SK-N-SH (cell line): ENCODE data around the gene BNIP5. TPM values are rescaled to one million over a fixed set of nuclear protein-coding genes. Genes with fewer than 3 reads are reported as not detected.

Source experiments
- CTCF ChIA-PET: fragments of 300-600, 350-600 bp; formaldehyde crosslinking; extraction: SDS; loops from one replicate; lab custom pipeline; 2021; lab: Yijun Ruan, JAX
- POLR2A ChIA-PET: fragments of 350-600 bp; sonication (Branson Sonifier 250); formaldehyde crosslinking; extraction: SDS; loops from one replicate; lab custom pipeline; 2020; ENCODE audit warnings: antibody characterized with exemption, inconsistent platforms; lab: Yijun Ruan, JAX
- DNase-seq: peaks from one replicate; pipeline ENCODE4 v3.0.0; 2012
- H2AFZ ChIP-seq: fragments of 200-600 bp; sonication (generic); 2 replicates; pipeline ENCODE4 v1.8.1; 2016; ENCODE audit warnings: antibody characterized with exemption, mild to moderate bottlenecking, low read depth
- H3F3A ChIP-seq: fragments of 200-600 bp; sonication (generic); replicated peaks from 2 replicates; pipeline ENCODE3; 2016; ENCODE audit warnings: antibody characterized with exemption, mild to moderate bottlenecking; ENCODE audit not compliant: insufficient read depth
- H3K27ac ChIP-seq, 2 experiments: fragments of 200-500 bp in 1 of 2; fragments of 200-600 bp in 1 of 2; sonication (Bioruptor generic) in 1 of 2; sonication (generic), shearing (Covaris generic) in 1 of 2; 2 replicates each; pipeline versions ENCODE4 v1.5.1 to v1.6.1; 2014 to 2016; ENCODE audit warnings: low read depth in 2 of 2, inconsistent platforms in 1 of 2, low read length in 1 of 2, mild to moderate bottlenecking in 1 of 2, mixed read lengths in 1 of 2
- H3K27me3 ChIP-seq: fragments of 200-600 bp; sonication (generic), shearing (Covaris generic); 2 replicates; pipeline ENCODE4 v1.6.1; 2016; ENCODE audit warnings: mixed run types; ENCODE audit not compliant: insufficient read depth
- H3K36me3 ChIP-seq, 2 experiments: fragments of 200-500 bp in 1 of 2; fragments of 200-600 bp in 1 of 2; sonication (Bioruptor generic) in 1 of 2; sonication (generic) in 1 of 2; replicated peaks in 1 of 2; 2 replicates each; pipeline versions ENCODE3 to v1.5.1; 2014 to 2016; ENCODE audit warnings: low read length in 1 of 2, mild to moderate bottlenecking in 1 of 2; ENCODE audit not compliant: insufficient read depth in 2 of 2, control insufficient read depth in 1 of 2
- H3K4me1 ChIP-seq, 2 experiments: fragments of 200-500 bp in 1 of 2; fragments of 200-600 bp in 1 of 2; sonication (Bioruptor generic) in 1 of 2; sonication (generic), shearing (Covaris generic) in 1 of 2; 2 replicates each; pipeline versions ENCODE4 v1.5.1 to v1.6.1; 2014 to 2016; ENCODE audit warnings: low read depth in 1 of 2, low read length in 1 of 2, mixed run types in 1 of 2; ENCODE audit not compliant: insufficient read depth in 2 of 2, control insufficient read depth in 1 of 2
- H3K4me2 ChIP-seq: fragments of 200-600 bp; sonication (generic), shearing (Covaris generic); 2 replicates; pipeline ENCODE4 v1.6.1; 2017; ENCODE audit warnings: mixed run types
- H3K4me3 ChIP-seq, 2 experiments: fragments of 200-500 bp in 1 of 2; fragments of 200-600 bp in 1 of 2; sonication (Bioruptor generic) in 1 of 2; sonication (generic), shearing (Covaris generic) in 1 of 2; 2 replicates each; pipeline versions ENCODE4 v1.5.1 to v1.8.1; 2014 to 2016; ENCODE audit warnings: low read depth in 2 of 2, inconsistent platforms in 1 of 2, low read length in 1 of 2, mild to moderate bottlenecking in 1 of 2, mixed read lengths in 1 of 2, moderate library complexity in 1 of 2
- H3K79me2 ChIP-seq: fragments of 200-600 bp; sonication (generic); 2 replicates; pipeline ENCODE4 v1.8.1; 2017; ENCODE audit warnings: mild to moderate bottlenecking; ENCODE audit not compliant: insufficient read depth
- H3K9ac ChIP-seq: fragments of 200-600 bp; sonication (generic); 2 replicates; pipeline ENCODE4 v1.6.1; 2017; ENCODE audit warnings: mixed run types
- H3K9me2 ChIP-seq: fragments of 200-600 bp; sonication (generic); 2 replicates; pipeline ENCODE4 v1.6.1; 2017; ENCODE audit warnings: mixed run types
- H3K9me3 ChIP-seq: fragments of 200-600 bp; sonication (generic); 2 replicates; pipeline ENCODE4 v1.6.1; 2017; ENCODE audit warnings: mixed run types, mild to moderate bottlenecking, moderate library complexity
- H4K20me1 ChIP-seq: fragments of 200-600 bp; sonication (generic); 2 replicates; pipeline ENCODE4 v1.6.1; 2017; ENCODE audit warnings: mild to moderate bottlenecking, mixed run types; ENCODE audit not compliant: insufficient read depth
- CHD2 ChIP-seq: fragments of 150-350 bp; IDR thresholded peaks from 2 replicates; pipeline ENCODE4 v1.6.1; 2018; ENCODE audit warnings: low read length; ENCODE audit not compliant: partially characterized antibody
- CTCF ChIP-seq: fragments of 200-600 bp; sonication (generic); IDR thresholded peaks from 2 replicates; pipeline ENCODE4 v1.6.1; 2017; ENCODE audit warnings: antibody characterized with exemption, mild to moderate bottlenecking, moderate library complexity
- ELF1 ChIP-seq: IDR thresholded peaks from 2 replicates; pipeline ENCODE4 v1.4.0; 2012
- FOSL2 ChIP-seq: IDR thresholded peaks from 2 replicates; pipeline ENCODE4 v1.4.0; 2012; ENCODE audit warnings: low read depth, mild to moderate bottlenecking, moderate library complexity, borderline replicate concordance
- FOXJ3 ChIP-seq: sonication (generic); formaldehyde crosslinking; IDR thresholded peaks from 2 replicates; pipeline ENCODE4 v1.5.1; 2020; ENCODE audit warnings: mild to moderate bottlenecking, missing genetic modification reagents
- GABPA ChIP-seq: IDR thresholded peaks from 2 replicates; pipeline ENCODE4 v1.4.0; 2012; ENCODE audit warnings: low read depth, mild to moderate bottlenecking
- GATA2 ChIP-seq: sonication (generic); formaldehyde crosslinking; IDR thresholded peaks from 2 replicates; pipeline ENCODE4 v1.5.0; 2020; ENCODE audit warnings: mild to moderate bottlenecking, missing genetic modification reagents
- MAX ChIP-seq: IDR thresholded peaks from 2 replicates; pipeline ENCODE4 v1.4.0; 2012; ENCODE audit warnings: low read depth
- MEF2A ChIP-seq: IDR thresholded peaks from 2 replicates; pipeline ENCODE4 v1.4.0; 2012; ENCODE audit warnings: low read depth, borderline replicate concordance
- MXI1 ChIP-seq: IDR thresholded peaks from 2 replicates; pipeline ENCODE4 v1.6.1; 2012; ENCODE audit warnings: mild to moderate bottlenecking, low read depth, low read length, improper control_type of control experiment
- NFIC ChIP-seq: IDR thresholded peaks from 2 replicates; pipeline ENCODE4 v1.4.0; 2012; ENCODE audit warnings: borderline replicate concordance
- PBX3 ChIP-seq: IDR thresholded peaks from 2 replicates; pipeline ENCODE4; 2012
- RCOR1 ChIP-seq: fragments of 150-350 bp; IDR thresholded peaks from 2 replicates; pipeline ENCODE4 v1.6.1; 2017; ENCODE audit warnings: antibody characterized with exemption, low read length
- RFX5 ChIP-seq: IDR thresholded peaks from 2 replicates; pipeline ENCODE4 v1.6.1; 2012; ENCODE audit warnings: mild to moderate bottlenecking, improper control_type of control experiment, low read length
- SIN3A ChIP-seq: IDR thresholded peaks from 2 replicates; pipeline ENCODE4 v1.6.1; 2012; ENCODE audit warnings: low read depth, mild to moderate bottlenecking, low read length, moderate library complexity, borderline replicate concordance
- TAF1 ChIP-seq: IDR thresholded peaks from 2 replicates; pipeline ENCODE4 v1.6.1; 2012; ENCODE audit warnings: low read depth, mild to moderate bottlenecking, low read length, moderate library complexity, borderline replicate concordance
- TEAD4 ChIP-seq: IDR thresholded peaks from 2 replicates; pipeline ENCODE4 v1.4.0; 2012; ENCODE audit warnings: mild to moderate bottlenecking, borderline replicate concordance; ENCODE audit not compliant: insufficient read depth
- USF1 ChIP-seq: IDR thresholded peaks from 2 replicates; pipeline ENCODE4 v1.4.0; 2012; ENCODE audit warnings: low read depth, borderline replicate concordance
- ZBTB33 ChIP-seq: IDR thresholded peaks from 2 replicates; pipeline ENCODE4 v1.4.0; 2012; ENCODE audit warnings: low read depth, borderline replicate concordance
- WGBS: methylation state at CpG from one replicate; pipeline ENCODE4 v1.1.6; 2017; ENCODE audit warnings: low lambda C conversion rate; 5-methylcytosine and 5-hydroxymethylcytosine counted together
- polyA plus RNA-seq, 3 experiments: library from polyadenylated mRNA; depleted of rRNA; stranded (reverse); fragments of >200 nt; gene quantifications; 2 replicates each; pipeline ENCODE4 v1.2.3, GENCODE V29; 2012

BNIP5 gene
- polyA plus RNA-seq, 1 of the 3 experiments (the other 2 are of a cell fraction) = not detected

GRCh38 chr6:36280983-36281382, 55.7 kb downstream of the BNIP5 start:
- no peak overlapping the region for H3K4me2 ChIP-seq
- no peaks in the 10 kb centered on the region for H3F3A ChIP-seq
- no peaks in the 10 kb centered on the region for H3K9me2 ChIP-seq
- TF ChIP-seq RCOR1 = no peak
- TF ChIP-seq PBX3 = no peak
- TF ChIP-seq NFIC = no peak
- no peak for TF ChIP-seq RFX5
- TF ChIP-seq CHD2 = no peak
- TF ChIP-seq TAF1 = no peak
- TF ChIP-seq TEAD4 = no peak
- no peak for TF ChIP-seq GABPA
- TF ChIP-seq GATA2 (CRISPR knock-in tag) = no peak
- no peak for TF ChIP-seq FOSL2
- no peak for TF ChIP-seq CTCF
- TF ChIP-seq SIN3A = no peak
- no peak for TF ChIP-seq MEF2A
- TF ChIP-seq ELF1 = no peak
- TF ChIP-seq MXI1 = no peak
- no peak for TF ChIP-seq USF1
- TF ChIP-seq MAX = no peak
- no peak for TF ChIP-seq FOXJ3 (CRISPR knock-in tag)
- TF ChIP-seq ZBTB33 = no peak
- no peak for DNase-seq
- H2AFZ ChIP-seq = no peak overlapping the region
- CTCF ChIA-PET = interaction anchor here (1.4 to 2.3 kb wide), 3 partner anchors 10 to 21 kb away, joined by 4 to 11 read pairs (median 7); no protein-coding TSS in a partner anchor
- no peaks in the 10 kb centered on the region for H3K36me3 ChIP-seq
- no peak overlapping the region for H3K27ac ChIP-seq
- peaks cover 45% of the 10 kb centered on the region for H3K27me3 ChIP-seq
- H3K4me3 ChIP-seq = no peak overlapping the region
- H3K9me3 ChIP-seq = no peaks in the 10 kb centered on the region
- POLR2A ChIA-PET = interaction anchor here (0.8 kb wide), 1 partner anchor 15 kb away, joined by 3 read pairs; no protein-coding TSS in a partner anchor
- 51% methylated on average over 4 of the region's 4 CpGs for WGBS
- peaks cover 0 to 9% of the 10 kb centered on the region in 2 experiments; a peak in 1 of 4 replicates for H3K4me1 ChIP-seq
- no peak overlapping the region for H3K9ac ChIP-seq
- no peaks in the 10 kb centered on the region for H4K20me1 ChIP-seq
- H3K79me2 ChIP-seq = no peaks in the 10 kb centered on the region
